GM21381 (cell line): ENCODE measurements around the gene PIAS1.

Source experiments
- ATAC-seq: cut with Tn5 transposase; IDR thresholded peaks from one replicate; pipeline ENCODE4 v1.9.1; 2021; ENCODE audit warnings: mild to moderate bottlenecking, moderate library complexity; ENCODE audit not compliant: unreplicated experiment

PIAS1 gene

GRCh38 chr15:68175526-68175925 lies 121.4 kb downstream of the PIAS1 start:
- ATAC-seq = no peak

- no peak for ATAC-seq
Measured at GRCh38 chr15:68176601-68177000, 122.5 kb downstream of the PIAS1 start.

GRCh38 chr15:68177742-68178141 lies 123.6 kb downstream of the PIAS1 start:
- no peak for ATAC-seq

- no peak for ATAC-seq
Measured at GRCh38 chr15:68183616-68184315, 129.7 kb downstream of the PIAS1 start.

DNA sequence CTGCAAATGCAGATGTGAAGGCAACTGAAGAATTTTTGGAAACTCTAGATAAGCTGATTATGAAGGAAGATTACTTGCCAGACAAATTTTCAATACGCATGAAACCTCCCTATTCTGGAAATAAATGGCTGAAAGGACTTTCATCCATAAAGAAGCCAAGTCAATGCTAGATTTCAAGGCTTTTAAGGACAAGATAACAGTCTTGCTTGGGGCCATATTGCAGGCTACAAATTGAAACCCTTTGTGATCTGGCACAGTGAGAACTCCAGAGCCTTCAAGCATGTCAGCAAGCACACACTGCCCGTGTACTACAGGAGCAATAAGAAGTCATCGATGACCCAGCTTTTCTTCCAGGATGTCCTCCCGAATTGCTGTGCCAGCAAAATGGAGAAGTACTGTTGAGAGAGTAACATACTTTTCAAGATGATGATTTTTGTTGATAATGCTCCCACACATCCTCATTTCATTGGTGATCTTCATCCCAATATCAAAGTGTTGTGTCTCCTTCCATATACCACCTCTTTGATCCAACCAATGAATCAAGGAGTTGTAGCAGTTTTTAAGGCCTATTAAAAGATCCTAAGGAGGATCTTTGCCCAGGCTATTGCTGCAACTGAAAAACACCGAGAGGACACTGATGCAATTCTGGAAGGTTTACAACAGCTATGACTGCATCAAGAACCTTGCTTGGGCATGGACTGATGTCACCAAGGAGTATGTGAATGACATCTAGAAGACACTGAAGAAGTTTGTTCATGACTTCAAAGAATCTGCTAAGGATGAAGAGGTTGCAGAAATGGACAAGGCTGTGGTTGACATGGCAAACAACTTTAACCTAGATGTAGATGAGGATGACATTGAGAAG lies 130.7 kb downstream of the PIAS1 start:
- no peak for ATAC-seq

- no peak for ATAC-seq
Measured at GRCh38 chr15:68186671-68187397, 132.7 kb downstream of the PIAS1 start.

DNA sequence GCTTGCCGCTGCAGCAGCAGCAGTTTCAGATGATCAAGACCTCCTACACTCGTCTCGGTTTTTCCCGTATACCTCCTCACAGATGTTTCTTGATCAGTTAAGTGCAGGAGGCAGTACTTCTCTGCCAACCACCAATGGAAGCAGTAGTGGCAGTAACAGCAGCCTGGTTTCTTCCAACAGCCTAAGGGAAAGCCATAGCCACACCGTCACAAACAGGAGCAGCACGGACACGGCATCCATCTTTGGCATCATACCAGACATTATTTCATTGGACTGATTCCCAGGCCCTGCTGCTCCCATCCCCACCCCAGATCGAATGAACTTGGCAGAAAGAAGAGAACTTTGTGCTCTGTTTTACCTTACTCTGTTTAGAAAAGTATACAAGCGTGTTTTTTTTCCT lies 133.4 kb downstream of the PIAS1 start:
- no peak for ATAC-seq

DNA sequence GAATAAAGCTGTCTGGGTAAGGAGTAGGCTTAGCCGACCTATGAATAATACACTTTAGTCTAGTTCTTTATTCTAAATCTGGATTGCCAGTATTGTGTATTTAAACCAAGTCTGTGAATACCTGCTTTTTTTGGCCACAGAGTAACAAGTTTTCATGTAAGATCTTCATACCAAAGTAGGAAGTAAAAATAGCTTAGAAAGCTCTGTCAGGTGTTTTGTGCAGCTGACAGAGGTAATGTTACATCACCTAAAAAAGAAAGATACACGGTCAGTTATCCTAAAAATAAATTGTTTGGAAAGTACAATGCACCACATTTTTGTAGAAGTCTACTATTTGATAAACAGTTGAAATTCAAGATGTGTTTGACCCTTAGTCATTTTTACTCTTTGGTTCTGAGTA lies 134.5 kb downstream of the PIAS1 start:
- ATAC-seq = no peak

- no peak for ATAC-seq
Measured at GRCh38 chr15:68190048-68190447, 135.9 kb downstream of the PIAS1 start.

DNA sequence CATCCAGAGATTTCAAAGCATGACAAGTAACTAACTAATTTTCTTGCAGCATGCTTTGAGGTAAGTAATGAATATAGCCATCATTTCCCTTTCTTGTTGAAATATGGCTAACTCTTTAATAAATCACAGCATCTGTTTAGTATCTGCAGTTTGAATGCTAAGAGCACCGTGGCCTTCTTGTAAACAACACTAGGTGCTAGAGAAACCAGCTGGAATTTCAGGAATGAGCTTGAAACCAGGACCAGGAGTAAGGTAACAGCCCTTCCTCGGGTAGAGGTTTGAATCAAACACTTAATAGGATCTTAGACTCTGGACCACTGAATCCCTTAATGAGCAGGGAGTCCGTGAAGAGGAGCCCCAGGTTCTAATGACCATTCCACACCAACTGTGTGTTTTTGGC lies 137.4 kb downstream of the PIAS1 start:
- no peak for ATAC-seq

GRCh38 chr15:68192117-68192516 lies 138.0 kb downstream of the PIAS1 start:
- no peak for ATAC-seq

- no peak for ATAC-seq
Measured at GRCh38 chr15:68192804-68193486, 138.8 kb downstream of the PIAS1 start.

DNA sequence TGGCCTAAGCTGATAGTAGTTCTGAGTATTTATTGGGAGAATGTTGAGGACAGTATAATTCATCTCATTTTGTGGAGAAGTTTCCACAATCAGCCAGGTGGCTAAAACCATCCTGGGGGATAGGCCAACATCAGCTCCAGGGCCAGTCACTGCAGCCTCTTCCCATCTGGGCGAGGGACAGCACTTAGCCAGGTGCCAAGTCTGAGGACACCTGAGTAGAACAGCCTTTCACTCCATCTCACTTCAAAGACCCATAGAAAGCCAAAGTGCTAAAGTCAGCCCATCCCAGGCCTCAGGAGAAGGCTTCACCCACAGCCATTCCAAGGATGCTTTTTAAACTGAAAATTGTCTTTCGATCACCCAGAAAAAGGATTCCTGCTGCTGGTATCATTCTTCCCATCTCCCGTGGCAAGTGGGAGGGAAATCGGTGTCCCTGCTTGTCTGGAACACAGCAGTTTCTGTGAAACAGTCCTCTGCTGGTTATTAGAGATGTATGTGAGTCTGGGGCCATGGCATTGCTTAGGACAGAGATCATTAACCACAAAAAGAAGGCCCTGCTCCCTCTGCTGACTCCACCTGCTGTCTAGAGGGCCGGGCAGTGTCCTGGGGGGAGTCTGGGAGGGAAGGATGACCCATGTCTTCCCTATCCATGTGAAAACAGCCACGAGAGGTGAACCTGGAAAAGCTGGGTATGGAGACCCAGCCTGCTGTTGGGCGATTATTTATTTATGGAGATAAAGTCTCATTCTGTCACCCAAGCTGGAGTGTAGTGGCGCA lies 141.4 kb downstream of the PIAS1 start:
- ATAC-seq = no peak

- ATAC-seq = no peak
Measured at GRCh38 chr15:68196445-68197169, 142.5 kb downstream of the PIAS1 start.

GRCh38 chr15:68197170-68197492 lies 143.0 kb downstream of the PIAS1 start:
- ATAC-seq = no peak

DNA sequence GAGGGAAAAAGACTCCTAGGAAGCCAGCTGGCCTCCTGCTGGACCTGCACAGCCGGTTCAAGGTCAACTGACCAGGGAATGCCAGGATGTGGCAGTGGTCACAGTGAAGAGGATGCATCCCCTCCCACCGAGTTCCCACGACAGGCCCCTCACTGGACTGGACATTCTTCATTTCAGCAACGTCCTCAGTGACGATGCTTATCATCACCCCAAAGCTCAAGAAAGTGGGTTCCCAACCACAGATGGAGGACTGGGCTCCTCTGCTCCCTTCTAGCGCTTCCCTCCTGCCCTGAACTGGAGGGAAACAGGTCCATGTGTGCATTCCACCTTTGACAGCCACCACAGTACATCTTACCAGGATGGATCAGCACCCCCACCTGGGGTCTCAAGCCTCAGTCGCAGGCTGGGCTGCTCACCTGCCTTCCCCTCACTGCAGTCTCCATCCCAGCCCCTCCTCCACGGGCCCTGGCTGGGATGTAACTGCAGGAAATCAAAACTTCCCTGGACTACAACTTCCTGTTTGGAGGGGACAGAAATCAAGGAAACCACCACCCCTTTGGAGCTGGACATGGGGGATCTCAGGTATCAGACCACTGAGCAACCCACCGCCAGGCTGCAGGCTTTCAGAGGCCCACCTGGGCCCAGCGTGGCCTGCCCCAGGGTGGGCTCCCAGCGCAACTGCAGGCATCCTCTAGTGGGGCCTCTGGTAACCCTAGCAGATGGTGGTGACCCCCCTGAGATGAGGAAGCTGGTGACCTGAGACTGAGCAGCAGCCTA lies 143.7 kb downstream of the PIAS1 start:
- no peak for ATAC-seq

- no peak for ATAC-seq
Measured at GRCh38 chr15:68199340-68199739, 145.2 kb downstream of the PIAS1 start.

- no peak for ATAC-seq
Measured at GRCh38 chr15:68200016-68200861, 146.1 kb downstream of the PIAS1 start.
